Left ventricle myocardium inferior (tissue), 1 donor: ENCODE data around the gene RAD23A. TPM values are rescaled to one million over a fixed set of nuclear protein-coding genes. Genes with fewer than 3 reads are reported as not detected.

ENCODE experiments used
- DNase-seq: peaks from one replicate; pipeline ENCODE4 v3.0.0-alpha.2; 2020
- H3K27ac ChIP-seq: fragments of 200-600 bp; replicated peaks from 2 replicates; pipeline ENCODE4 v1.8.0; 2021
- H3K27me3 ChIP-seq: fragments of 200-600 bp; 2 replicates; pipeline ENCODE4 v1.8.0; 2021; ENCODE audit warnings: low read depth
- H3K36me3 ChIP-seq: fragments of 200-600 bp; 2 replicates; pipeline ENCODE4 v1.8.0; 2021
- H3K4me1 ChIP-seq: fragments of 200-600 bp; 2 replicates; pipeline ENCODE4 v1.8.0; 2021
- H3K4me3 ChIP-seq: fragments of 200-600 bp; 2 replicates; pipeline ENCODE4 v1.8.0; 2021; ENCODE audit warnings: mild to moderate bottlenecking, moderate library complexity
- H3K9me3 ChIP-seq: fragments of 200-600 bp; replicated peaks from 2 replicates; pipeline ENCODE4 v1.8.0; 2021
- CTCF ChIP-seq: fragments of 200-600 bp; IDR thresholded peaks from 2 replicates; pipeline ENCODE4 v1.8.0; 2021; ENCODE audit warnings: antibody characterized with exemption, mild to moderate bottlenecking, borderline replicate concordance
- intact Hi-C: fragments of 100-400 bp; cut with micrococcal nuclease; formaldehyde crosslinking; loops from one replicate; pipeline ENCODE4 v1.11.0; 2022
- total RNA-seq: library from RNA; stranded (reverse); fragmentation: NEBNext Ultra II Directional; extraction: Animal tissue kit (Norgen Biotek cat#: 25700); gene quantifications from one replicate; pipeline ENCODE4 v1.2.1, GENCODE V29; 2021
- donor health status: DM: no; HTN: yes; CAD: no; lungs with severe emphysema.

The RAD23A gene
- total RNA-seq, 1 donor from 2014 or later: 150 TPM

DNA sequence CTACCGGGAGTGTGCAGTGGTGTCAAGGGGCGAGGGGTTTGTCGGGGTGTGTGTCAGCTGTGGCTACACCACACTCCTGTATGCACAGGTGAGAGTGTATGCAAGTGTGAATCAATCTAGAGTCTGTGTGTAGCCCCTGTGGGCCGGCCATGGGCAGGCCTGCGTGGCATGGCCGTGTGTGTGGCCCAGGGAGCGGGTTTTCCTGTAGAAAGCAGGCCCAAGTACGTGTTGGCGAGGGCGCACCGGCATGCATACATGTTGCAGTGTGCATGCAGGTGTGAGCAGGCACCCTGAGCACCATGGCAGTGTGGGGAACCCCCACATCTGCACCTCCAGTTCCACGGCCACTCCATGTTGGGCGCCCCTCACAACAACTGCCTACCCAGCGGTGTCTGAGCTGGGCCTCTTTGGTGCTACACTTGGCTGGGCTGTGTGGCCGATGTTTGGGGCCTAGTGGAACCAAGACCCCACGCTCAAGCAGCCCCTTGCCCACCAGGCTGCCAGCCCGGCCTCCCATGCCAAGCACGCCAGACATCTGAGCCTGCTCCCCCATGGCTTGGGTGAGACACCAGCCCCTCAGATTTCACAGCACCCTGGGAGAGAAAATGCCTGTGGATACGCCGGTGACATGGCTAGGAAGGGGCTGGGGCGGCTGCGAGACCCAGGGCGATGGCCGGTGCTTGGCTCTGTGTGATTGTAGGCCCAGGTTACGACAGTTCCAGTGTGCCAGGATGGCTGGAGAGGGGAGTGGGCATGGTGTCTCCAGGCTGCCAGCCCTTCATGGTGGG lies 51.7 kb downstream of the RAD23A start:
- no peaks in the 10 kb centered on the region for H3K27me3 ChIP-seq
- no peak for DNase-seq
- peaks cover 61% of the 10 kb centered on the region for H3K4me1 ChIP-seq
- TF ChIP-seq CTCF: no peak
- peaks cover 14% of the 10 kb centered on the region for H3K36me3 ChIP-seq
- no peaks in the 10 kb centered on the region for H3K9me3 ChIP-seq
- intact Hi-C loops: loop anchor here (10.0 kb wide), 1 partner anchor 67 kb away; no protein-coding TSS in a partner anchor
- H3K27ac ChIP-seq: peak overlapping the region; percentile 89
- H3K4me3 ChIP-seq: peak overlapping the region; percentile 85

GRCh38 chr19:12997967-12998940 lies 52.6 kb downstream of the RAD23A start:
- Histone ChIP-seq H3K4me3 (peak overlapping the region; percentile 85), H3K36me3 (peaks cover 14% of the 10 kb centered on the region), H3K4me1 (peaks cover 70% of the 10 kb centered on the region), H3K9me3 (no peaks in the 10 kb centered on the region), H3K27ac (peak overlapping the region; percentile 89), H3K27me3 (no peaks in the 10 kb centered on the region)
- TF ChIP-seq CTCF: no peak
- no peak for DNase-seq
- intact Hi-C loops: loop anchor here (10.0 kb wide), 1 partner anchor 67 kb away; no protein-coding TSS in a partner anchor

DNA sequence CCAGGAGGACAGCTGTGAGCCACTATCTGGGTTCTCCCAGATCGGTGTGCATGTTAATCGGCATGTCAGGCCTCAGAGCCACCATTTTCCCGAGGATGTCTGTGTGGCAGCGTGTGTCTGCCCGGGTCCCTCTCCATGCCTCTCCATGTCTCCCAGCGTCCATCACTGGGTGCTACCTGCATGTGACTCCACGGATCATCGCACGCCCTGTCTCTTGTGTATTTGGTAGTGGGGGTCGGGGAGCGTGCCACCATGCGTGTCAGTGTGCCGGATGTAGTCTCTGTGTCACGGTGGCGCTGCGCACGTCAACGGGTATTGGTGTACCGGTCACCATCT lies 55.5 kb downstream of the RAD23A start:
- intact Hi-C loops: no loop called here
- DNase-seq: no peak

GRCh38 chr19:13001502-13002165 lies 56.0 kb downstream of the RAD23A start:
- Histone ChIP-seq H3K9me3 (no peaks in the 10 kb centered on the region), H3K36me3 (peaks cover 14% of the 10 kb centered on the region), H3K4me1 (peaks cover 91% of the 10 kb centered on the region), H3K4me3 (peak overlapping the region; percentile 62), H3K27ac (peak overlapping the region; percentile 95), H3K27me3 (no peaks in the 10 kb centered on the region)
- TF ChIP-seq CTCF: no peak
- intact Hi-C loops: no loop called here
- no peak for DNase-seq

More for the DNA sequence above, 55.5 kb downstream of the RAD23A start:
- peak overlapping the region; percentile 95 for H3K27ac ChIP-seq
- peaks cover 91% of the 10 kb centered on the region for H3K4me1 ChIP-seq
- peaks cover 14% of the 10 kb centered on the region for H3K36me3 ChIP-seq
- H3K4me3 ChIP-seq: peak overlapping the region; percentile 62
- no peaks in the 10 kb centered on the region for H3K27me3 ChIP-seq
- no peak for TF ChIP-seq CTCF
- no peaks in the 10 kb centered on the region for H3K9me3 ChIP-seq
